ENCODE measurements around the gene ERP44. TPM values are rescaled to one million over a fixed set of nuclear protein-coding genes. Genes with fewer than 3 reads are reported as not detected.

The ERP44 gene
- total RNA-seq, 2 donors from 2014 or later = 27.8 to 30.2 TPM

GRCh38 chr9:99970481-99970880 is 128.3 kb downstream of the ERP44 start:
- no peak for TF ChIP-seq CTCF (IDR thresholded peaks at IDR 0.05)
- no peaks in the 10 kb centered on the region for H3K27me3 ChIP-seq
- intact Hi-C loops (cut with DNase I) = no loop called here

GRCh38 chr9:99967457-99967856 is 131.3 kb downstream of the ERP44 start:
- Histone ChIP-seq H3K4me1 (no peaks in the 10 kb centered on the region), H3K27ac (no peak overlapping the region), H3K4me3 (no peak overlapping the region), H3K9ac (ENCODE audit: low read depth in 2 of 2, low read length in 2 of 2) (no peak overlapping the region), H3K9me3 (no peaks in the 10 kb centered on the region), H3K27me3 (no peaks in the 10 kb centered on the region), H3K36me3 (no peaks in the 10 kb centered on the region)
- DNase-seq = no peak
- intact Hi-C loops (cut with DNase I) = loop anchor here (10.0 kb wide), 1 partner anchor 347 kb away; no protein-coding TSS in a partner anchor
- TF ChIP-seq CTCF (IDR thresholded peaks at IDR 0.05) = no peak

More at GRCh38 chr9:99970481-99970880, 128.3 kb downstream of the ERP44 start:
- no peak overlapping the region for H3K27ac ChIP-seq
- no peak overlapping the region for H3K4me3 ChIP-seq
- no peaks in the 10 kb centered on the region for H3K36me3 ChIP-seq
- H3K9me3 ChIP-seq = no peaks in the 10 kb centered on the region
- no peaks in the 10 kb centered on the region for H3K4me1 ChIP-seq
- DNase-seq = no peak
- no peak overlapping the region for H3K9ac ChIP-seq (ENCODE audit: low read depth in 2 of 2, low read length in 2 of 2)

GRCh38 chr9:99966716-99967115 is 132.1 kb downstream of the ERP44 start:
- Histone ChIP-seq H3K4me1 (no peaks in the 10 kb centered on the region), H3K9ac (ENCODE audit: low read depth in 2 of 2, low read length in 2 of 2) (no peak overlapping the region), H3K27ac (no peak overlapping the region), H3K36me3 (no peaks in the 10 kb centered on the region), H3K9me3 (no peaks in the 10 kb centered on the region), H3K4me3 (no peak overlapping the region), H3K27me3 (no peaks in the 10 kb centered on the region)
- no peak for DNase-seq
- intact Hi-C loops (cut with DNase I) = loop anchor here (10.0 kb wide), 1 partner anchor 348 kb away; no protein-coding TSS in a partner anchor
- TF ChIP-seq CTCF (IDR thresholded peaks at IDR 0.05) = no peak

- intact Hi-C loops (cut with DNase I) = loop anchor here (10.0 kb wide), 1 partner anchor 349 kb away; no protein-coding TSS in a partner anchor
Observed at GRCh38 chr9:99966001-99966400, 132.8 kb downstream of the ERP44 start.

GRCh38 chr9:99964336-99964735 is 134.5 kb downstream of the ERP44 start:
- Histone ChIP-seq H3K4me1 (no peaks in the 10 kb centered on the region), H3K36me3 (no peaks in the 10 kb centered on the region)
- intact Hi-C loops (cut with DNase I) = loop anchor here (10.0 kb wide), 1 partner anchor 350 kb away; no protein-coding TSS in a partner anchor

More at GRCh38 chr9:99966001-99966400, 132.8 kb downstream of the ERP44 start:
- Histone ChIP-seq H3K4me1 (no peaks in the 10 kb centered on the region), H3K27me3 (no peaks in the 10 kb centered on the region), H3K36me3 (no peaks in the 10 kb centered on the region), H3K9me3 (no peaks in the 10 kb centered on the region), H3K27ac (no peak overlapping the region), H3K9ac (ENCODE audit: low read depth in 2 of 2, low read length in 2 of 2) (no peak overlapping the region), H3K4me3 (no peak overlapping the region)
- no peak for DNase-seq
- TF ChIP-seq CTCF (IDR thresholded peaks at IDR 0.05) = no peak

More at GRCh38 chr9:99964336-99964735, 134.5 kb downstream of the ERP44 start:
- H3K4me3 ChIP-seq = no peak overlapping the region
- H3K9ac ChIP-seq (ENCODE audit: low read depth in 2 of 2, low read length in 2 of 2) = no peak overlapping the region
- no peak for DNase-seq
- H3K9me3 ChIP-seq = no peaks in the 10 kb centered on the region
- no peaks in the 10 kb centered on the region for H3K27me3 ChIP-seq
- H3K27ac ChIP-seq = no peak overlapping the region
- no peak for TF ChIP-seq CTCF (IDR thresholded peaks at IDR 0.05)

All from colonic mucosa (tissue), 4 donors.